ENCODE data around the gene AXL. TPM values are rescaled to one million over a fixed set of nuclear protein-coding genes. Genes with fewer than 3 reads are reported as not detected.

AXL gene
- total and polyA plus RNA-seq, 11 donors = 5.0 to 62.5 (median 13.2) TPM

- TF ChIP-seq POLR2A (IDR thresholded peaks at IDR 0.05) (no peak), CTCF (IDR thresholded peaks at IDR 0.05) (no peak)
- DNase-seq (peak in 1 of 5 donors; percentile 48), ATAC-seq (no peak)
- peaks cover 0 to 23% (median 8%) of the 10 kb centered on the region in 12 donors for H3K4me1 ChIP-seq
- H3K9me3 ChIP-seq = no peaks in the 10 kb centered on the region
- WGBS, 4 donors = 56 to 72% (median 63%) methylated on average over 9 of the region's 9 CpGs
- intact Hi-C loops (cut with DNase I) = loop anchor here in 1 of 10 donors (5.0 kb wide), 1 partner anchor 41 kb away; the partner anchor contains the start of gene HNRNPUL1
- peak overlapping the region in 11 of 12 donors; percentile 42 to 79 (median 68) for H3K4me3 ChIP-seq
- H3K27ac ChIP-seq = peak overlapping the region; percentile 80 to 97 (median 94)
- peaks cover 0 to 14% (median 0%) of the 10 kb centered on the region in 9 donors for H3K27me3 ChIP-seq
- peaks cover 0 to 17% (median 0%) of the 10 kb centered on the region in 9 donors for H3K36me3 ChIP-seq
Observed at GRCh38 chr19:41220811-41221210, 1.8 kb downstream of the AXL start.

- DNase-seq (peak in 1 of 5 donors; percentile 38), ATAC-seq (no peak)
- Histone ChIP-seq H3K27me3 (peaks cover 0 to 20% (median 0%) of the 10 kb centered on the region in 9 donors), H3K4me3 (peak overlapping the region in 2 of 12 donors; percentile 22 to 75), H3K36me3 (peaks cover 0 to 17% (median 0%) of the 10 kb centered on the region in 9 donors), H3K4me1 (peaks cover 0 to 32% (median 16%) of the 10 kb centered on the region in 12 donors), H3K27ac (peak overlapping the region in 5 of 12 donors; percentile 3 to 94 (median 92)), H3K9me3 (no peaks in the 10 kb centered on the region)
- intact Hi-C loops (cut with DNase I) = loop anchor here in 1 of 10 donors (5.0 kb wide), 1 partner anchor 41 kb away; the partner anchor contains the start of gene HNRNPUL1
- TF ChIP-seq POLR2A (IDR thresholded peaks at IDR 0.05) (no peak), CTCF (IDR thresholded peaks at IDR 0.05) (no peak)
- WGBS, 4 donors = 88 to 91% (median 91%) methylated on average over 18 to 20 of the region's 20 CpGs
Observed at GRCh38 chr19:41221514-41222205, 2.6 kb downstream of the AXL start.

GRCh38 chr19:41222240-41222639 lies 3.2 kb downstream of the AXL start:
- peaks cover 0 to 17% (median 0%) of the 10 kb centered on the region in 9 donors for H3K36me3 ChIP-seq
- H3K4me1 ChIP-seq = peaks cover 0 to 35% (median 20%) of the 10 kb centered on the region in 12 donors
- TF ChIP-seq CTCF (IDR thresholded peaks at IDR 0.05) (no peak), POLR2A (IDR thresholded peaks at IDR 0.05) (no peak)
- ATAC-seq = no peak
- H3K4me3 ChIP-seq = no peak overlapping the region
- DNase-seq = peak in 1 of 5 donors; percentile 49
- H3K27ac ChIP-seq = peak overlapping the region in 3 of 12 donors; percentile 3 to 93 (median 92)
- 74 to 75% (median 75%) methylated on average over 10 of the region's 10 CpGs for WGBS, 4 donors
- peaks cover 0 to 24% (median 0%) of the 10 kb centered on the region in 9 donors for H3K27me3 ChIP-seq
- intact Hi-C loops (cut with DNase I) = loop anchor here in 1 of 10 donors (5.0 kb wide), 1 partner anchor 40 kb away; the partner anchor contains the start of gene HNRNPUL1
- H3K9me3 ChIP-seq = no peaks in the 10 kb centered on the region
